IPS-15b (cell line): ENCODE measurements around the gene RAB33B.
"Not testable (repeated sequence)": the region's sequence is repeated elsewhere in the genome, so short reads cannot be mapped to it uniquely, and the experiment has no call there.

Source experiments
- H3K27me3 ChIP-seq: one replicate; pipeline ENCODE4 v1.6.1; 2013; ENCODE audit warnings: low read length; ENCODE audit not compliant: control insufficient read depth, insufficient read depth
- H3K36me3 ChIP-seq: one replicate; pipeline ENCODE4 v1.6.1; 2013; ENCODE audit warnings: low read length; ENCODE audit not compliant: control insufficient read depth, insufficient read depth
- H3K4me1 ChIP-seq: one replicate; pipeline ENCODE4 v1.6.1; 2013; ENCODE audit warnings: mild to moderate bottlenecking, low read length; ENCODE audit not compliant: control insufficient read depth, insufficient read depth
- H3K4me3 ChIP-seq: one replicate; pipeline ENCODE4 v1.5.1; 2013; ENCODE audit warnings: low read depth, low read length
- H3K9ac ChIP-seq: one replicate; pipeline ENCODE4 v1.6.1; 2013; ENCODE audit warnings: low read depth, mild to moderate bottlenecking, low read length
- H3K9me3 ChIP-seq: one replicate; pipeline ENCODE4 v1.6.1; 2013; ENCODE audit warnings: mild to moderate bottlenecking, low read length; ENCODE audit not compliant: control insufficient read depth, insufficient read depth

RAB33B gene

DNA sequence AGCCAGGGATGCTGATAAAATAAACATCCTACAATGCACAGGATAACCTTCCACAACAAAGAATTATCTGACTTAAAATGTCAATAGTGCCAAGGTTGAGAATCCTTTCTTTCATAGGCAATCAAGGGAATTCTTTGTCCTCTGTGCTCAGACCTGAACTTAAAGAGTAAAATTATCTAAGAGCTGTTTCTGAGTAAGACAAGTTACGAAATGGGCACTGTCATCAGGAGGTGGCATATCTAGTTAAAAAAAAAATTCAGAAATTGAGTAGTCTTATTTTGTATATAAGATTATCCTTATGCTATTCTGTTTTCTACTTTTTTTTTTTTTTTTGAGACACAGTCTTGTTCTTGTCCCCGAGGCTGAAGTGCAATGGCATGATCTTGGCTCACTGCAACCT is 3.3 kb upstream of the RAB33B start:
- no peaks in the 10 kb centered on the region for H3K9me3 ChIP-seq
- H3K36me3 ChIP-seq = no peaks in the 10 kb centered on the region
- no peak overlapping the region for H3K9ac ChIP-seq
- H3K27me3 ChIP-seq = no peaks in the 10 kb centered on the region
- H3K4me3 ChIP-seq = no peak overlapping the region
- H3K4me1 ChIP-seq = peaks cover 5% of the 10 kb centered on the region

DNA sequence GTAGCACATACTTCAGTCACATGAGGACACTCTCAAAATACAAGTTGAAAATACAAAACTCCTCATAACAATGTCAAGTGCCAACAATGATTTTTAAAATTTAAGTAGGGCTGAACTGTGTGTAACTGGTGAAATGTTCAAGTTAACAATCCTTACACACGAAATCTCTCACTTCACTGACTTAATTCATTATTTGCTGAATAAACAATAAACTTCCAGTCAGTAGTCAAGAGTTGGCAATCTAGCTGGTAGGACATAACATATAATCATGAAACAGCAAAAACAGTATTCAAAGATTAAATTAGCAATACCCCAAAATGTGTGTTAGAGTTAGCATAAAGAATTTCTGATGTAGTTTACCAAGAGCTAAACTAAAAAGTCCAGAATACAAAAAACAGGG is 1.9 kb upstream of the RAB33B start:
- Histone ChIP-seq H3K9ac (no peak overlapping the region), H3K27me3 (no peaks in the 10 kb centered on the region), H3K4me1 (peaks cover 11% of the 10 kb centered on the region), H3K9me3 (no peaks in the 10 kb centered on the region), H3K36me3 (no peaks in the 10 kb centered on the region), H3K4me3 (no peak overlapping the region)

DNA sequence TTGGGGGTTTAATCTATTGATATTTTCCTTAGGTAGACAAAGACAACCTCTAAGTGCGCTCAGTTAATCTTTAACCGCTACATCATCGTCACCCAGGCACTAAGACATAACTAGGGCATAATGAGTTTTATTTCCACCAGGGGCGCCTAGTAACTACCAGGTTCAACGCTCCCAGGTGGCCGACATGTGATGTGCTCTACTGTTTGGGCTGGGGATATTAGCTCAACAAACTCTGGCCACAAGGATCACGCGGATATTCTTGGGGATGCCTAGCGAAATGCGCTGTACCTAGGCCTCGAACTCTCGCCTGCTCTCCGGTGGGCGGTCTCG is 915 bp upstream of the RAB33B start:
- Histone ChIP-seq H3K36me3 (no peaks in the 10 kb centered on the region), H3K4me3 (peak overlapping the region; percentile 97), H3K27me3 (no peaks in the 10 kb centered on the region), H3K9ac (peak overlapping the region; percentile 82), H3K9me3 (no peaks in the 10 kb centered on the region), H3K4me1 (peaks cover 11% of the 10 kb centered on the region)

DNA sequence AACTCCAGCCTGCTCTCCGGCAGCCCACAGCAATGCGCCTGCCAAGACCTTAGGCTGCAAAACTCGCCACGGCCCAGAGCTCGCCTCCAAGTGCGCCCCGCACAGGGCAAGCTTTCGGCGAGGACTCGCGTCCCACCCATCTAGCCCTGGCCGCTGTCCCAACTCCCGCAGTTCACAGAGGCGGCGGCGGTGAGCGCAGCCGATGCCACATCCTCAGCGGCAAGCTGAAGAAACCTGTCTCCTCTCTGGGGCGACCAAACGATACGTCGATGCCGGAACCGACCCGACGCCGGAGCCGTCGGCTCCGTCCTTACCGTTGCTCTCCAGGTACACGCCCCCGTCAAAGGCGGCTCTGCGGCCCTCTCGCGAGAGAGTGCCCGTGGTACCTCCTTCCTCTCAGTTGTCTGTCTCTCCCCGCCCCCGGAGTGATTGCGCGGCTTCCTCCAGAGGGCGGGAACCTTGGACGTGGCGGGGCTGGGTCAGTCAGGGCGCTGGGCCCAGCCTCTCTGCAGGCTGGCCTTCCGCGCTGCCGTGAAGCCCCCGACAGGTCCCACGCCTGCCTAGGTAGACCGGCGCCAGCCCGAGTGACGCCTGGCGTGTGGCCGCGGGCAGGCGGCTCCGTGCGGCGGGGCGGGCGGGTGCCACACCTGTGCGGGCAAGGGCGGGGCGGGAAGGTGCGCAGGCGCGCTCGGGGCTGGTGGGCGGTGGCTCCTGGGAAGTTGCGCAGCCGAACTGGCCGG is 380 bp upstream of the RAB33B start:
- peak overlapping the region; percentile 97 for H3K4me3 ChIP-seq
- H3K4me1 ChIP-seq = peaks cover 11% of the 10 kb centered on the region
- H3K9me3 ChIP-seq = no peaks in the 10 kb centered on the region
- no peaks in the 10 kb centered on the region for H3K36me3 ChIP-seq
- peak overlapping the region; percentile 82 for H3K9ac ChIP-seq
- H3K27me3 ChIP-seq = no peaks in the 10 kb centered on the region

DNA sequence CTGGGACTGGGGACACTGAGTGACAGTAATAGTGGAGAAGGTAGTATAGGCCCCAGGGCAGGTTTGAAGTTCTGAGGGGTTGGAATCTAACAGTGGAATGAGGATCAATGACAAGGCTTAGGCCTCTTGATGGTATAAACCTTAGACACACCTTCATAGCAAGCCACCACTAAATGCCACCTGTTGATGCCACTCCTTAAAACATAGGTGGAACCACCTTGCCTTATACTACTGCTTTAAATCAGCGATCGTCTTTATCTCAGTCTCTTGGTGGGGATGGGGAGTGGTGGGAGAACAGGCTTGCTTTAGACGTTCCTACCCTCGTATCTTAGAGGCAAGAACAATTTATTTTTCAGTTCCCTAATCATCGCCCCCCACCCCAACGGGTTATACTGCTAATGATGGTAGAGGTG is 1.2 kb downstream of the RAB33B start:
- Histone ChIP-seq H3K36me3 (no peaks in the 10 kb centered on the region), H3K9me3 (no peaks in the 10 kb centered on the region), H3K9ac (no peak overlapping the region), H3K27me3 (no peaks in the 10 kb centered on the region), H3K4me1 (peaks cover 11% of the 10 kb centered on the region), H3K4me3 (peak overlapping the region; percentile 97)

DNA sequence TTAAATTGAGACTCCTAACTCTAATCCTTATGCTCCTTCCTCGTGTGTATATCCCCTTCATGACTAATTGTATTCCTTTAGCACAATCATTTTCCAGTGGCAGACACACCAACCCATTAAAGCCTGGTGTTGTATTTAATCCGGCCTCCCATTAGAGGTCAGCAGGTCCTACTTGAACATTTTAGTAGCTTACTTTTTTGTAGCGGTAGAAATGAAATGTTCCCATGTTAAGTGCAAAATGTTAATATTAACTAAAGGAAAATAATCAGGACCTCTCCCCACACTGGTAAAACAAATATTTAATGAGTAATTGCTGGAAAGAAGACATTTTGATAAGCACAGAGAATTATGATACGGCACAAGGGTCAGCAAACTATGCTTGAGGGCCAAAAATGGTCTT is 3.4 kb downstream of the RAB33B start:
- Histone ChIP-seq H3K9me3 (no peaks in the 10 kb centered on the region), H3K27me3 (no peaks in the 10 kb centered on the region), H3K4me3 (no peak overlapping the region), H3K4me1 (peaks cover 19% of the 10 kb centered on the region), H3K36me3 (no peaks in the 10 kb centered on the region), H3K9ac (no peak overlapping the region)

DNA sequence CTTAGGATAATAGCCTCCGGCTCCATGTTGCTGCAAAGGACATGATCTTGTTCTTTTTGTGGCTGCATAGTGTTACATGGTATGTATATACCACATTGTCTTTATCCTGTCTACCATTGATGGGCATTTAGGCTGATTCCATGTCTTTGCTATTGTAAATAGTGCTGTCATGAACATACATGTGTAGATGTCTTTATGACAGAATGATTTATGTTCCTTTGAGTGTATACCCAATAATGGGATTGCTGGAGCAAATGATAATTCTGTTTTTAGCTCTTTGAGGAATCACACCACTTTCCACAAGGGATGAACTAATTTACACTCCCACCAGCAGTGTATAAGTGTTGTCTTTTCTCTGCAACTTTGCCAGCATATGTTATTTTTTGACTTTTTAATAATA is 4.6 kb downstream of the RAB33B start:
- Histone ChIP-seq H3K9me3 (no peaks in the 10 kb centered on the region), H3K27me3 (no peaks in the 10 kb centered on the region), H3K4me3 (no peak overlapping the region), H3K36me3 (no peaks in the 10 kb centered on the region), H3K4me1 (peaks cover 19% of the 10 kb centered on the region), H3K9ac (no peak overlapping the region)

DNA sequence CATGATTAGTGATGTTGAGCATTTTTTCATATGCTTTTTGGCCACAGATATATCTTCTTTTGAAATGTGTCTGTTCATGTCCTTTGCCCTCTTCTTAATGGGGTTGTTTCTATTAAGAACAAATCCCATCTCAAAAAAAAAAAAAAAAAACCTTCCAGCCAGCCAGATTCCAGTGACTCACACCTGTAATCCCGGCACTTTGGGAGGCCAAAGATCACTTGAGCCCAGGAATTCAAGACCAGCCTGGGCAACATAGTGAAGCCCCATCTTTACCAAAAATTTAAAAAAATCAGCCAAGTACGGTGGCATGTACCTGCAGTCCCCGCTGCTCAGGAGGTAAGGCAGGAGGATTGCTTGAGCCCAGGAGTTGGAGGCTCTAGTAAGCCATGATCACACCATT is 5.1 kb downstream of the RAB33B start:
- Histone ChIP-seq H3K9me3 (no peaks in the 10 kb centered on the region), H3K36me3 (no peaks in the 10 kb centered on the region), H3K4me3 (no peak overlapping the region), H3K27me3 (no peaks in the 10 kb centered on the region), H3K4me1 (peaks cover 19% of the 10 kb centered on the region), H3K9ac (no peak overlapping the region)

DNA sequence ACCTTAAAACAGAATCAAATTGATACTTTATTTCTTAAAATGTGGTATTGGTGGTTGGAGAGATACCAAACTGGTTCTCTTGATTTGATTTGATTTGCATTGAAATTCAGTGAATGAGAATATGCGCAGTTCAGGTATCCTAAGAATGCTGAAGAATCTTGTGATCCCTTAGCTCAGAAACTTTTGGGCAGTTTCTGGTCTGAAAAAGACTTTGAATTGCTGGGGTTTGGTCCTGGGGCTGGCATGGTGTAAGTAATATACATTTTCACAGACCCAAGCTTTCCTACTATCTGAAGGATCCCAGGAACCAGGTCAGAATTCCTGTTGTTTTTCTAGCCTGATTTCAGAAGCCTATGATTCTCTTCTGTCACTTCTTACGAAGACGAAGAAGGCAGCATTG is 6.6 kb downstream of the RAB33B start:
- peaks cover 15% of the 10 kb centered on the region for H3K4me1 ChIP-seq
- H3K9me3 ChIP-seq = no peaks in the 10 kb centered on the region
- H3K4me3 ChIP-seq = no peak overlapping the region
- H3K9ac ChIP-seq = no peak overlapping the region
- H3K27me3 ChIP-seq = no peaks in the 10 kb centered on the region
- H3K36me3 ChIP-seq = no peaks in the 10 kb centered on the region

DNA sequence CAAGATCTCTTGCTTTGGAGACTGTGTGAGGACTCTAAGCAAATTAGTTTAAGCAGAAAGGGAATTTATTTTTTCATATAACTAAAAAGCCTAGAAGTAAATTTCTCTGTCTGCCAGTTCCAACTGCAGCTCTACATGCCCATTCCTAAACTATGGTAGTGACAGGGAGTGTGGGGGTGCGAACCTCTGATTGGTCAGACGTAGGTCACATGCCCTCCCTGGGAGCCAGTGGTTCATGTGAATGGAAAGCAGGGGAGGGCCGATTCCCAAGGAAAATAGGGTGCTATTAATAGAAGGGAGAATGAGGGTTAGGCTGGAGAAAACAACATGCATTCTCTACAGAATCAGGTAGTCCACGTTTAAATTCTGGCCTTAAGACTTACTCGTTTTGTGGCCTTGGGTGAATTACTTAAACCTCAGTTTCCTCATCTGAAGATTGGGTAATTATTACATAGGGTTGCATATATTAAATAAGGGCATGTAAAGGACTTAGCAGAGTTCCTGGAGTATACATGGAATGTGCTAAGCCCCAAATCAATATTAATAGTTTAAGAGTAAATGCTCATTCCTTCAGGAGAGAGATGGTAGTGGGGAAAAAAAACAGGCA is 7.2 kb downstream of the RAB33B start:
- H3K4me3 ChIP-seq = no peak overlapping the region
- H3K27me3 ChIP-seq = no peaks in the 10 kb centered on the region
- no peaks in the 10 kb centered on the region for H3K9me3 ChIP-seq
- H3K36me3 ChIP-seq = no peaks in the 10 kb centered on the region
- peaks cover 12% of the 10 kb centered on the region for H3K4me1 ChIP-seq
- H3K9ac ChIP-seq = no peak overlapping the region

DNA sequence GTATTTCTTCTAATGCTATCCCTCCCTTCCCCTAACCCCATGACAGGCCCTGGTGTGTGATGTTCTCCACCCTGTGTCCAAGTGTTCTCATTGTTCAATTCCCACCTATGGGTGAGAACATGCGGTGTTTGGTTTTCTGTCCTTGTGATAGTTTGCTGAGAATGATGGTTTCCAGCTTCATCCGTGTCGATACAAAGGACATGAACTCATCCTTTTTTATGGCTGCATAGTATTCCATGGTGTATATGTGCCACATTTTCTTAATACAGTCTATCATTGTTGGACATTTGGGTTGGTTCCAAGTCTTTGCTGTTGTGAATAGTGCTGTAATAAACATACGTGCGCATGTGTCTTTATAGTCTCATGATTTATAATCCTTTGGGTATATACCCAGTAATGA is 10.6 kb downstream of the RAB33B start:
- H3K36me3 ChIP-seq, H3K9me3 ChIP-seq, H3K9ac ChIP-seq, H3K4me3 ChIP-seq, H3K4me1 ChIP-seq, H3K27me3 ChIP-seq: not testable (repeated sequence)

DNA sequence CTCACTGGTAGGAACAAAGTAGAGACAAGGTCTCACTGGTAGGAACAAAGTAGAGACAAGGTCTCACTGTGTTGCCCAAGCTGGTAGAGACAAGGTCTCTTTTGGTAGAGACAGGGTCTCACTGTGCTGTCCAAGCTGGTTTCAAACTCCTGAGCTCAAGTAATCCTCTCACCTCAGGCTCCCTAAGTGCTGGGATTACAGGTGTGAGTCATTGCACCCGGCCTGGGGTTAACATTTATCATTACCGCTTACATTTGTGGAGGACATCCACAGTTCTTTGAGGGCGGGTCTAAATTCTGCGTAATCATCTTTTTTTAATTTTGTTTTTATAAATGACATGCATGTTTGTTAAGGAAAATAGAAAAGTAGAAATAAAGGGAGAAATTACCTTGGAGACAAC is 12.0 kb downstream of the RAB33B start:
- no peaks in the 10 kb centered on the region for H3K27me3 ChIP-seq
- peaks cover 5% of the 10 kb centered on the region for H3K4me1 ChIP-seq
- no peak overlapping the region for H3K4me3 ChIP-seq
- H3K9me3 ChIP-seq = no peaks in the 10 kb centered on the region
- H3K9ac ChIP-seq = no peak overlapping the region
- H3K36me3 ChIP-seq = no peaks in the 10 kb centered on the region
